ENCODE data around the gene BRINP3.

- TF ChIP-seq POLR2AphosphoS5 (IDR thresholded peaks at IDR 0.05), result no peak
- TF ChIP-seq, protein P1, sequence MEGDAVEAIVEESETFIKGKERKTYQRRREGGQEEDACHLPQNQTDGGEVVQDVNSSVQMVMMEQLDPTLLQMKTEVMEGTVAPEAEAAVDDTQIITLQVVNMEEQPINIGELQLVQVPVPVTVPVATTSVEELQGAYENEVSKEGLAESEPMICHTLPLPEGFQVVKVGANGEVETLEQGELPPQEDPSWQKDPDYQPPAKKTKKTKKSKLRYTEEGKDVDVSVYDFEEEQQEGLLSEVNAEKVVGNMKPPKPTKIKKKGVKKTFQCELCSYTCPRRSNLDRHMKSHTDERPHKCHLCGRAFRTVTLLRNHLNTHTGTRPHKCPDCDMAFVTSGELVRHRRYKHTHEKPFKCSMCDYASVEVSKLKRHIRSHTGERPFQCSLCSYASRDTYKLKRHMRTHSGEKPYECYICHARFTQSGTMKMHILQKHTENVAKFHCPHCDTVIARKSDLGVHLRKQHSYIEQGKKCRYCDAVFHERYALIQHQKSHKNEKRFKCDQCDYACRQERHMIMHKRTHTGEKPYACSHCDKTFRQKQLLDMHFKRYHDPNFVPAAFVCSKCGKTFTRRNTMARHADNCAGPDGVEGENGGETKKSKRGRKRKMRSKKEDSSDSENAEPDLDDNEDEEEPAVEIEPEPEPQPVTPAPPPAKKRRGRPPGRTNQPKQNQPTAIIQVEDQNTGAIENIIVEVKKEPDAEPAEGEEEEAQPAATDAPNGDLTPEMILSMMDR (IDR thresholded peaks at IDR 0.05), result no peak
These were observed 348.3 kb downstream of the BRINP3 start for GRCh38 chr1:190129366-190129765.

Measured in transverse colon (tissue), 4 donors.